Measurements from ENCODE around the gene MPG.

Gene MPG

DNA sequence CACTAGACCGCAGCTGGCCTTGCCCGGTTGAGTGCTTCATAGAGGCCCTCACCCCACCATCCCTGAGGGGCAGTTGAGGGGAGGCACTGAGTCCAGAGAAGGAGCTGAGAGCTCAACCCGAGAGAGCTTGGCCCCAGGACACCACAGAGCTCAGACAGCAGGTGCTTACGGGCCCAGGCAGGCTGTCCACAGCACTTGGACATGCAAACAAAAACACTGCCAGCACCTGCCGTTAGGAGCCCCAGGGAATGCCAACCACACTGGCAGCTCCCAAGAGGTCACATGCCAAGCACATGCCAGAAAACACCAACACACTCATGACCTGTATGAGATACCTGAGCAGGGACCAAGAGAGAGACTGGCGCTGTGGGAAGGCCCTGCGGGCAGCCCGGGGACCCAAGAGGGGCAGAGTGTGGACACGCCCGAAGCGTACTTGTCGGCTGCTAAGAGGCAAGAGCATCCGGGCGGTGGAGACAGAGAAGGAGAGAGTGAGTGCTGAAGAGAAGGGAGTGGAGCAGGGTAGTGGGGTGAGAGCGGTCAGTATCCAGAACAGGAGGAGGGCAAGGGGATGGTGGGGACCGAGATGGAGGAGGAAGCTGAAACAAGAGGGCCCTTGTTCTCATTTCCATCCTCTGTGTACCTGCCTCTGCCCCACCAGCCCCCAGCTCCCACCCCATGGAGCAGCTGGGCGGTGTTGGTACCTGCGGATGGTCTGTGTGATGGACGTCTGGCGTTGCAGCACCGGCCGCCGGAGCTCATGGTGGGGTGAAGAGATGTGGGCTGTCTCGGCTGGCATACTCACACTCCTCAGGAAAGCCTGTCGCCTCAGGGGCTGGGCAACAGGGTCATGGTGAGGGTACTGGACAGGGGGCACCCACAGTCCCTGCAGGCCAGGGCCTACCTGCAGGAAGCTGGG lies 13.8 kb upstream of the MPG start:
- no peak overlapping the region for H3K4me3 ChIP-seq (replicated peaks; ENCODE audit: low read depth, low read length)
- TF ChIP-seq CTCF (IDR thresholded peaks at IDR 0.05; ENCODE audit: low read length, missing control alignments) = no peak
- no peak for DNase-seq (ENCODE audit: low read depth)

- no peak overlapping the region for H3K4me3 ChIP-seq (replicated peaks; ENCODE audit: low read depth, low read length)
- no peak for TF ChIP-seq CTCF (IDR thresholded peaks at IDR 0.05; ENCODE audit: low read length, missing control alignments)
- no peak for DNase-seq (ENCODE audit: low read depth)
Measured at GRCh38 chr16:64914-65255, 13.1 kb upstream of the MPG start.

DNA sequence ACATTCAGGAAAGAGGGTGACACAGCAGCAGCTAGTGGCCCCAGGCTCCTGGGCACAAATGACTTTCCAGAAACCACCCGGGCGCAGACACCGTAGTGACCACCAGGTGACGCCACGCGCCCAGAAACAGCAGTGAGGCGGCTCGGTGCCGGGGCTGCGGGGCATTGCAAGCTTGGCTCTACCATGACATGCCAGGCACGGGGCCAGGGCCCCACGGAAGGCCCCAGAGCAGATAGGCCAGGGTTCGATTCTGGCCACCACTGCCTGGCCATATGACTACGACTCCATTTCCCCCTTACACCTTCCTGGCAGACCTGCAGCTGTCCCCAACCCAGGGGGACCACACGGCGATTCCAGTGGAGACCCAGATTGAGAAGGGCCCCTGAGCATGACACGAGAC lies 12.3 kb upstream of the MPG start:
- H3K4me3 ChIP-seq (replicated peaks; ENCODE audit: low read depth, low read length) = no peak overlapping the region
- peak; percentile 93 for TF ChIP-seq CTCF (IDR thresholded peaks at IDR 0.05; ENCODE audit: low read length, missing control alignments)
- DNase-seq (ENCODE audit: low read depth) = peak; percentile 77

- no peak for DNase-seq (ENCODE audit: low read depth)
- no peak overlapping the region for H3K4me3 ChIP-seq (replicated peaks; ENCODE audit: low read depth, low read length)
- no peak for TF ChIP-seq CTCF (IDR thresholded peaks at IDR 0.05; ENCODE audit: low read length, missing control alignments)
Measured at GRCh38 chr16:66309-67182, 11.5 kb upstream of the MPG start.

DNA sequence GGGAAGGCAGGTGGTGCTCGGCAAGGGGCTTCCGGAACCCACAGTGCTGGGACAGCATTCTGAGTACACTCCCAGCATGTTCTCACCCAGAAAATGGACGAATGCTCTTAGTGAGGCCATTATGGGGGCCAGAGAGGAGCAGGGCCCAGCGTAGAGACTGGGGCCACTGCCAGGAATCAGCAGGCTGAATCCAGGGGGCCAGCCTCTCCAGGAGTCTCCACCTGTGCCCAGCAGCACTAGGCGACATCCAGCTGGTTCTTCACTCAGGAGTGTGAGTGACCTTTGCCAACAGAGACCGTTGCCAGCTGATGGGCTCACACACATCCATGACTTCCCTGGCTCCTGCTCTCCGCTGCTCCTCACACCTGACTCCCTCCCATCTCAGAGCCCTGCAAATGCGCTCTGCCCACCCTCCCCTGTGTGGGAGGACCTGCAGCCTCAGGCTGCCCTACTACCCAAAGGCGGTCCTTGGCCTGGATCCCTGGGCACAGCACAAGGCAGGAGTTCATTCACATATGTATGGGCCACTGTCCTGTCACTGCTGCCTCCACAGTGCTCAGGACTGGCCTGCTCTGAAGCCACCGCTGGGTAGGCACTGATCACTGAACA lies 10.7 kb upstream of the MPG start:
- no peak for TF ChIP-seq CTCF (IDR thresholded peaks at IDR 0.05; ENCODE audit: low read length, missing control alignments)
- DNase-seq (ENCODE audit: low read depth) = no peak
- H3K4me3 ChIP-seq (replicated peaks; ENCODE audit: low read depth, low read length) = no peak overlapping the region

GRCh38 chr16:67884-68789 lies 9.9 kb upstream of the MPG start:
- no peak overlapping the region for H3K4me3 ChIP-seq (replicated peaks; ENCODE audit: low read depth, low read length)
- TF ChIP-seq CTCF (IDR thresholded peaks at IDR 0.05; ENCODE audit: low read length, missing control alignments) = no peak
- DNase-seq (ENCODE audit: low read depth) = no peak
